Calu3 (cell line): ENCODE measurements around the gene TNS2. TPM values are rescaled to one million over a fixed set of nuclear protein-coding genes. Genes with fewer than 3 reads are reported as not detected.

Source experiments
- BruUV-seq: library from RNA; stranded (reverse); fragments of 400-500 nt; replicated peaks from 2 replicates; lab custom pipeline; 2021; lab: Mats Ljungman, UMichigan
- CTCF ChIA-PET: fragments of 300-600 bp; sonication (Branson Sonifier 250); formaldehyde crosslinking; loops from one replicate; lab custom pipeline; 2022; ENCODE audit warnings: antibody characterized with exemption; lab: Charles Lee
- DNase-seq: peaks from one replicate; pipeline ENCODE4 v3.0.0; 2022
- H3K27ac Mint-ChIP-seq: one replicate; pipeline ENCODE4 v1.8.0; 2022; ENCODE audit warnings: mixed read lengths; ENCODE audit not compliant: unreplicated experiment
- H3K27me3 Mint-ChIP-seq: one replicate; pipeline ENCODE4 v1.8.0; 2022; ENCODE audit warnings: mixed read lengths; ENCODE audit not compliant: unreplicated experiment
- H3K36me3 Mint-ChIP-seq: one replicate; pipeline ENCODE4 v1.8.0; 2022; ENCODE audit warnings: mild to moderate bottlenecking, moderate library complexity, mixed read lengths; ENCODE audit not compliant: insufficient read depth, unreplicated experiment
- H3K4me1 Mint-ChIP-seq: one replicate; pipeline ENCODE4 v1.8.0; 2022; ENCODE audit warnings: mild to moderate bottlenecking, low read depth, mixed read lengths; ENCODE audit not compliant: unreplicated experiment
- H3K4me3 Mint-ChIP-seq: one replicate; pipeline ENCODE4 v1.8.0; 2022; ENCODE audit warnings: mild to moderate bottlenecking, low read depth, moderate library complexity, mixed read lengths; ENCODE audit not compliant: unreplicated experiment
- H3K9me3 Mint-ChIP-seq: one replicate; pipeline ENCODE4 v1.8.0; 2022; ENCODE audit warnings: low read depth, mixed read lengths; ENCODE audit not compliant: unreplicated experiment
- CTCF ChIP-seq: fragments of 200-600 bp; IDR thresholded peaks from one replicate; pipeline ENCODE4 v1.8.0; 2022; ENCODE audit warnings: antibody characterized with exemption; ENCODE audit not compliant: unreplicated experiment
- intact Hi-C: fragments of 100-400 bp; cut with micrococcal nuclease; formaldehyde crosslinking; loops from one replicate; pipeline ENCODE4 v1.10.0; 2022; ENCODE audit not compliant: unreplicated experiment
- total RNA-seq: library from RNA; stranded (reverse); gene quantifications from 2 replicates; pipeline ENCODE4 v1.2.3, GENCODE V29; 2022

TNS2 gene
- total RNA-seq, 1 experiment from 2014 or later = 1.3 TPM

GRCh38 chr12:53102883-53103807, 53.3 kb downstream of the TNS2 start, which contains the start of gene SOAT2:
Gene SOAT2, plus strand, starts transcription at chr12:53103486. Its CDS starts 92 bp downstream, at chr12:53103578.
- Mint-ChIP-seq H3K36me3 (peaks cover 15% of the 10 kb centered on the region), H3K27me3 (no peaks in the 10 kb centered on the region), H3K4me1 (peaks cover 27% of the 10 kb centered on the region), H3K4me3 (no peak within 1 kb of the TSS), H3K9me3 (no peaks in the 10 kb centered on the region), H3K27ac (no peak within 1 kb of the TSS)
- BruUV-seq = no TSS peak
- intact Hi-C loops = no loop called here
- no peak for DNase-seq
- TF ChIP-seq CTCF = no peak
- CTCF ChIA-PET = interaction anchor here (0.6 to 1.9 kb wide), 4 partner anchors 10 to 55 kb away, joined by 3 to 11 read pairs (median 4); partner anchors contain the start of gene SPRYD3

GRCh38 chr12:53103860-53104305, 54.0 kb downstream of the TNS2 start:
- no peak overlapping the region for H3K4me3 Mint-ChIP-seq
- no peak for DNase-seq
- peaks cover 8% of the 10 kb centered on the region for H3K36me3 Mint-ChIP-seq
- peaks cover 19% of the 10 kb centered on the region for H3K4me1 Mint-ChIP-seq
- no peaks in the 10 kb centered on the region for H3K27me3 Mint-ChIP-seq
- TF ChIP-seq CTCF = no peak
- no TSS peak for BruUV-seq
- CTCF ChIA-PET = interaction anchor here (0.6 kb wide), 1 partner anchor 9 kb away, joined by 4 read pairs; no protein-coding TSS in a partner anchor
- intact Hi-C loops = no loop called here
- H3K27ac Mint-ChIP-seq = no peak overlapping the region
- H3K9me3 Mint-ChIP-seq = no peaks in the 10 kb centered on the region

GRCh38 chr12:53105256-53105655, 55.4 kb downstream of the TNS2 start:
- intact Hi-C loops = no loop called here
- Mint-ChIP-seq H3K27me3 (no peaks in the 10 kb centered on the region), H3K4me1 (peaks cover 12% of the 10 kb centered on the region), H3K9me3 (no peaks in the 10 kb centered on the region), H3K36me3 (no peaks in the 10 kb centered on the region), H3K4me3 (no peak overlapping the region), H3K27ac (no peak overlapping the region)
- DNase-seq = no peak
- no TSS peak for BruUV-seq
- no peak for TF ChIP-seq CTCF
- CTCF ChIA-PET = no interaction called here

GRCh38 chr12:53105712-53106439, 56.0 kb downstream of the TNS2 start:
- Mint-ChIP-seq H3K27me3 (no peaks in the 10 kb centered on the region), H3K4me1 (peaks cover 12% of the 10 kb centered on the region), H3K27ac (no peak overlapping the region), H3K4me3 (no peak overlapping the region), H3K36me3 (no peaks in the 10 kb centered on the region), H3K9me3 (no peaks in the 10 kb centered on the region)
- no peak for TF ChIP-seq CTCF
- BruUV-seq = no TSS peak
- CTCF ChIA-PET = no interaction called here
- intact Hi-C loops = no loop called here
- no peak for DNase-seq
